ENCODE data around the gene SRPX2.

Gene SRPX2, protein sequence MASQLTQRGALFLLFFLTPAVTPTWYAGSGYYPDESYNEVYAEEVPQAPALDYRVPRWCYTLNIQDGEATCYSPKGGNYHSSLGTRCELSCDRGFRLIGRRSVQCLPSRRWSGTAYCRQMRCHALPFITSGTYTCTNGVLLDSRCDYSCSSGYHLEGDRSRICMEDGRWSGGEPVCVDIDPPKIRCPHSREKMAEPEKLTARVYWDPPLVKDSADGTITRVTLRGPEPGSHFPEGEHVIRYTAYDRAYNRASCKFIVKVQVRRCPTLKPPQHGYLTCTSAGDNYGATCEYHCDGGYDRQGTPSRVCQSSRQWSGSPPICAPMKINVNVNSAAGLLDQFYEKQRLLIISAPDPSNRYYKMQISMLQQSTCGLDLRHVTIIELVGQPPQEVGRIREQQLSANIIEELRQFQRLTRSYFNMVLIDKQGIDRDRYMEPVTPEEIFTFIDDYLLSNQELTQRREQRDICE

DNA sequence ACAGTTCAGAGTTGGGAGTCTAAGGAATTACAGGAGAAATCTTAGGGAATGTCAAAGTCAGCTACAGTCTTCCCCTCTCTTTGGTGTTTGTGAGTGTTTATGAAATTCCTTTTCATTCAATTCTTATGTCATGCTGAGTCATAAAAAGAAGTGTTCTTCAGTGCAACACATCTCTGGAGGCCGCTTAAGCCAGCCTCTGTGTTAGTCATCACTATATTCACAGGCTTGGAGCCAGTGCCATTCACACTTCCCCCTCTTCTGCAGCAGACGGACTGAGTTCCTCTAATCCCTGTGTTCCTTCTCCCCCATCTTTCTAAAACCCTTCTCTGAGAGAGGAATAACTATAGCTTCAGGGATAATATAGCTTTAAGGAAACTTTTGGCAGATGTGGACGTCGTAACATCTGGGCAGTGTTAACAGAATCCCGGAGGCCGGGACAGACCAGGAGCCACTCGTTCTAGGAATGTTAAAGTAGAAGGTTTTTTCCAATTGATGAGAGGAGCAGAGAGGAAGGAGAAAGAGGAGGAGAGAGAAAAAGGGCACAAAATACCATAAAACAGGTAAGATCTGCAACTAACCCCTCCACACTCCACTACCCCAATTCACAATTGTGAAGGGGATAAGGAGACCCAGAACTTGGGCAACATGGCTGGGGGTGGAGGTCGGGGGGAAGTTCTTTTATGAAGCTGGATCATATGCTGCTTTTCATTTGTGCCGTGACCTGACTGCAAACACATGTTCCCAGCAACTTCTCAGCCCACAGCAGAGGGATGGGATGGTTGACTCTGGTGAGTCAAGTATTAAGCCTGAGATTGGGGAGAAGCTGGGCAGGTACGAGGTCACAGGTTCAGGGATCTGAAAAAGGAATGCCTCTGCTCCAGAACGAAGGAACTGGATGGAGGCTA, at the start of gene SRPX2:
Gene SRPX2 (plus strand): TSS at position 244 of the 905 bp plus-strand sequence. CDS start 2,124 bp downstream, outside the sequence.
- no peak for DNase-seq

DNA sequence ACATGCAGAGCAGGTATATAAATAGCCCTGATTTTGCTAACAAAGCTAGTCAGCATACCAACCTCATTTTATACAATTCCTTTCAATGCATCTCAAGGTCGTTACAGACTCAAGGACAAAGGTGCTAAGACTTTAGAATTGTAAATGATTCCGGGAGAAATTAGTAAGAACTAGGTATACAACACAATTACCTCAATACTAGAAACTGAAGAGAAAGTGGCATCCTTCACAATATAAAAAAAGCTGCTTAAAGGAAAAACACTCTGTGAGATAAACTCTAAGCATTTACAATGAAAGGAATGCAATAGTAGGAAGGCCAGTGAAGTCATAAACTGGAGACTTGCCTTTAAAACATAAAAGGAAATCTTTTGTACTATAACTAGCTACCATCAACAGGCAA, 47.4 kb upstream of the SRPX2 start:
- no peak for DNase-seq

DNA sequence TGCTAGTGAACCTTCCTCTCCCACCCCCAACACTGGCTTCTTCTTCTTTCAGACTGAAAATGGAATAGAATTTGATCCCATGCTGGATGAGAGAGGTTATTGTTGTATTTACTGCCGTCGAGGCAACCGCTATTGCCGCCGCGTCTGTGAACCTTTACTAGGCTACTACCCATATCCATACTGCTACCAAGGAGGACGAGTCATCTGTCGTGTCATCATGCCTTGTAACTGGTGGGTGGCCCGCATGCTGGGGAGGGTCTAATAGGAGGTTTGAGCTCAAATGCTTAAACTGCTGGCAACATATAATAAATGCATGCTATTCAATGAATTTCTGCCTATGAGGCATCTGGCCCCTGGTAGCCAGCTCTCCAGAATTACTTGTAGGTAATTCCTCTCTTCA, 44.5 kb upstream of the SRPX2 start:
- no peak for DNase-seq

DNA sequence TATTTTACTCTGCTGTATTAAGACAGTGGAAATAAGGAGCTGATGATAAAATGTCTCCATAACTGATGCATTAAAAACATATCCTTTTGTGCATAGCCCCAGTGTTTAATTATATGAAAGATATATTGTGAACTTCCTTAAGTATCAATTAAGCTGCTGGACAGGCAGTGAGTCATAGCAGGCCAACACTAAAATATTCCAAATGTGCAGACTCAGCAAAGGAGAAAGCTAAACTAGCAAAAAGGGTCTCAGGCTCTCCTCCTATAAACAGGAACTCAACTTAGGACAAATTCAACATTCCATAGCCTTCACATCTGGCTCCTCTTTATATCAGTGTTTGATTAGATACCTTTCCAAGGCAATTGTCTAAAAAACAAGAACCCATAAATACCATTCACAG, 43.7 kb upstream of the SRPX2 start:
- DNase-seq, result no peak

DNA sequence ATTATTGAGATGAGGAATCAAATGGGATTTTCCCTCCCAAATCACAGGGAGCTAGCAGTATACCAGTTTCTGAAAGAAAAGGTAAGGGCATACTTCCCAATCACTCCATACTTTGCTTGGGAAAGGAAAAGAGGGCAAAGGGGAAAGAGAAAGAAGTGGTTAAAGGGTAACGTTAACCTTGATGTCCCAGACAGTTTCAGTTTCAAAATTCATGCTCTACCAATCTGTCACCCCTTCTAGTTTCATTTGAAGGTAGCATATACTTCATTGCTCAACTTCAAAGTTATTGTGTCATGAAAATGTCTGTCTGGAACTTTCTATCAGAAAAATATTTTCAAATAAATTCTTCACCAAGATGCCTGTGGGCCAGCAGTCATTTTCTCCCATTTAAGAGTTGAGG, 43.2 kb upstream of the SRPX2 start:
- DNase-seq, result no peak

DNA sequence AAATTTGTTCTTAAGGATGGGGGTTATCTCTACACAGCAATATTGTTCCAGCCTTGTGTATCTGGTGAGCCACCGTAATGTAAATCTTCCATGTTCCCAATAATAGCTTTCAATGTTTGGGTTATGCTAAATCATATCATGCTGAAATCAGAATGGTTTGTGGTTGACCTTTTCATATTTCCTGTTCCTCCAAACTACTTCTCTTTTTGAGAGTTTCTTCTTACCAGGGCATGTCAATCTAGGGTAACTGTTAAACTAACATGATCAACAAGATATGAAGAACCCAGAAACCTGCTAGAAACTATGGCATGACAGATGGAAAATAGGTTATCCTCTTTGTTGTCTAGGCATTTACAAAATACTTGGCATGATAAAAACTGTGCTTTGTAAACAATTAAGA, 37.2 kb upstream of the SRPX2 start:
- DNase-seq, result no peak

DNA sequence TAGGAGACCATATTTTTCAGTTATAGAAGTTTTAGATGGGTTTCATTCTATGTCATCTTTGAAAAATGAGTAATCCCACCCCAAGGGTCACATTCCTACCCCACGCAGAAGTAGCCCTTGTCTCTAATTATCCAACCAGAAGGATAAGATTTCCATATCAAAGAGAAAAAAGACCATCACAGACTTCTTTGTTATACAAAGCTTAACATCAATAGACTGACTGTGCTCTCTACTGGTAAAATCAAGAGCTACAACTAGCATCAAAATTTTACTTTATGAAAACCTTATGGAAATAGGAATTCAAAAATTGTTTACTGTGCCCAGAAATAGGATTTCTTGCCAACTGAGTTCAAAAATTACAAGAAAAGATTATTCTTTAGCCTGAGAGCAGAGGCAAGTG, 34.4 kb upstream of the SRPX2 start:
- no peak for DNase-seq

DNA sequence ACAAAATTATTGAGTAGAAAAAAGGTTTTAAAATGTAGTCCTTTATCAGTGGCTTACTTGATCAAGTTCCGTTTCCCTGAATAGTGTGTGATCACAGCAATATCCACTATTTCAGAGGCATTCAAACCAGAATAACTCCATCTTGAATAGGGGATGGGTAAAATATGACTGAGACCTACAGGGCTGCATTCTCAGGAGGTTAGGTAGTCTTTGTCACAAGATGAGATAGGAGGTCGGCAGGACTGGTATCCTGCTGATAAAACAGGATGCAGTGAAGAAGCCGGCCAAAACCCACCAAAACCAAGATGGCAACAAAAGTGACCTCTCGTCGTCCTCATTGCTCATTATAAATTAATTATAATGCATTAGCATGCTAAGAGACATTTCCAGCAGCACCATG, 32.0 kb upstream of the SRPX2 start:
- DNase-seq, result no peak

DNA sequence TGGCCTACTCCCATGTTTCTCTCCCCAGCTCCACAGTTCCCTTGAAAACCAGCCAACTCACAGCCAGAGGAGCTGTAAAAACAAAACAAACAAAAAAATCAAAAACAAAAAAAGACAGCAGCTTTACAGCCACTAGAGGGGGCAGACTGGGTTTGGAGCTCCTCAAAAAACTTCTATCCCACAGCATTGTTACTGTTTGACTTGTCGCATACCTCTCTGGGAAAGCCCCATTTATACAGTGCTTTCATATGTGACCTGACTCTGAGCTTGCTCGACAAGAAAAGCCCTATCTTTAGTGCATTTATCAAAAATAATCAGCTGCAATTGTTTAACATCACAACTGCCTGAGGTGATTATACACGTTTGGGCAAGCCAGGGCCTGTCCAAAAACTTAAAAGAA, 29.0 kb upstream of the SRPX2 start:
- peak; percentile 24 for DNase-seq

- DNase-seq, result no peak
Observed at GRCh38 chrX:100623001-100623400, 21.0 kb upstream of the SRPX2 start.

- DNase-seq, result no peak
Observed at GRCh38 chrX:100625985-100626491, 18.0 kb upstream of the SRPX2 start.

DNA sequence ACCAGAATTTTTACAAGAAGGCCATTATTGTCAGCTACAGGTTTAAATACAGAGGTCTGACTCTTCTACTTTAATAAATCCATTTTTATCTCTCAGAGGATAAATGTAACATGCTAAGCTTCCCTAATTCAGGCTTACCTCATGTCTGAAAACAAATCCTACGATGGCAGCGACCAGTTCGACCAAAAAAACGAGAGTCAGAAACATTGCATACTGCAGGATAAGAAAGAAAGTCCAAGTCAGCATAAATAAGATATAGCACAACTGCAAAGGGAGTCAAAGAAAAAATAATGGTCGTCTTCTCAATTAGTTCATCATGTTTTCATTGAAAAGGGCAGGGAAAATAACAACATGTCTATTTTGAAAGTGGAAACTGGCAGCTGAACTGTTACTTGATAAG, 9.0 kb upstream of the SRPX2 start:
- no peak for DNase-seq

DNA sequence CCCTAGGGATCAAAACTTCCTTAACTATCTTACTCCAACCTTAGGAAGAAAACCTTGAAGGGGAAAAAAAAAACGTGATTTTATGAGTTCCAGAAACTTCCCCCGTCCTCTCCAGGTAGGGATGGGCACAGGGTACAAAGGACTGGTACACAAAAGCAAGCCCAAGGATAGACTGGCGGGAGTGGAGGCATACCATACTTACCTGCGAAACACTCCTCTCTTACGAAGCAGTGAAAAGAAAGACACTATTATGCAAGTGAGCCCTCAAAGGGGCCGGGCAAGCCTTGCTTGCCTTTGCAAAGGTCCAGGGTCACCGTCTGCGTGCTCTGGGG, 8.0 kb upstream of the SRPX2 start:
- no peak for DNase-seq

DNA sequence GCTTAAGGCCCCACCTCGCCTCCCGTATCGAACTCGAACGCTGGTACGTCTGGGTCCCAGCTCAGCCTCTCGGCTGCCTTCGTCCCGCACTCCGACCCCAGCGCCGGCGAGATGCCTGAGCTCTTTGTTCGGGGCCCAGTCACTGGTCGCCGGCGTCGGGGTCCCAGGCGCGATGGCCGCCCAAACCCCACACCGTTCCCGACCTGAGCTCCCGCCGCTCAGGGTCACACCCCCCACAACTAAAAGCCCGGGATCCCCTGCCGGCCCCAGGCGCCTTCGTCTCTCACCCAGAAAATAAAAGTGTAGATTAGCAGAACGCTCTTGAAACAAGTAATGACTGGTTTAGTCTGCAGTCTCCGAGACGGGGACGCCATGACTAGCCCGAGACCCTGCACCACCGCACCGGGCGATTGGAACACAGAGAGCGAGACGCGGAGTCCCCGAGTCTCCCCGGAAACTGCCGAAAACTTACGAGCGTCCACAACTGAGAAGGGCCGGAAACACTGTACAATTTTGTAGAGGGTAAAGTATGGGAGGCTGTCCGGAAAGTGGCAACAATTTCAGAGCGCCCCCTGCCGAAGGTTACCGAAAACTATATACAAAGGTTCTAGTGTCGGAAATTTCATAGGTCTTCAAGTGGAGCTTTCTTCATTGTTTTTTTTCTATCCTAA, 7.5 kb upstream of the SRPX2 start, which contains the start of gene TSPAN6:
Gene TSPAN6 (minus strand): TSS at position 486 of the 671 bp plus-strand sequence. CDS start 112 bp downstream, at position 374.
- peak; percentile 92 for DNase-seq

- no peak for DNase-seq
Observed at GRCh38 chrX:100642290-100642689, 1.7 kb upstream of the SRPX2 start.

DNA sequence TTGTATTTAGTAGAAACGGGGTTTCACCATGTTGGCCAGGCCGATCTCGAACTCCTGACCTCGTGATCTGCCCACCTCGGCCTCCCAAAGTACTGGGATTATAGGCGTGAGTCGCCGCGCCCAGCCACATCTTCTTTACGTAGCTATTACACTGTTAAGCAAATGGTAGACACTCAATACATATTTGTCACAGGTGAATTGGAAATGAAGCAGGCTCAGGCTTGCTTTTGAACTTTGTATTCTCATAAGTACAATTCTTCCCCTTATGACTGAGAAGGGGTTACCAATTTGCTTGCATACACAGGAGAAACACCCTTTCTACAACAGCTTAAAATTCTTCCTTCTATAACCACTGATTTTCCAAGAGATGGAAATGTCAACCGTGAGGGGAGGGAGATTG, 787 bp upstream of the SRPX2 start:
- DNase-seq, result no peak

- no peak for DNase-seq
Observed at GRCh38 chrX:100645106-100645505, 1.1 kb downstream of the SRPX2 start.

DNA sequence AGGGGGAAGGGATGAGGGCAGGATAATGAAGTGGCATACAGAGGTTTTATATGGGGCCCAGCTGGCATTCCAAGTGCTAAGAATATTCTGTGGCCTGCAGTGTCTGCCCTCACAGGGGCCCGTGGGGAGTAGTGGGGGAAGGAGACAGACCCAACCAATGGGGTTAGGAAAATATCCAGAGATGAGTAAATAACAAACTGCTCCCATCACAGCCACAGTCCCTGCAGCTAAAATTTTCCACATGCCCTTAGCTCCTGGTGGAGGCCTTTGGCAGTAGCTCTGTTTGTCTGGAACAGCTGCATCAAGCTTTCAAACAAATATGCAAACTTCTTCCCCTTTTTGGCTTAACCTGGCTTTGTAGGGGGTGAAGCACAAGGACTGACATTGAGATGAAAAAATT, 3.1 kb downstream of the SRPX2 start:
- DNase-seq, result no peak

- no peak for DNase-seq
Observed at GRCh38 chrX:100647739-100648138, 3.7 kb downstream of the SRPX2 start.

- DNase-seq, result peak; percentile 74
Observed at GRCh38 chrX:100648458-100649417, 4.7 kb downstream of the SRPX2 start.

- DNase-seq, result no peak
Observed at GRCh38 chrX:100649550-100650356, 5.8 kb downstream of the SRPX2 start.

All from NCI-H2227 treated with DMSO at 0.1 percent for 48 hours (cell line).